Embryonic facial prominence (tissue), 1 donor: ENCODE results near the gene CWC15.
"Not testable (repeated sequence)": the region's sequence is repeated elsewhere in the genome, so short reads cannot be mapped to it uniquely, and the experiment has no call there.

Experiments used
- DNase-seq: peaks from one replicate; pipeline ENCODE4 v3.0.0-alpha.2; 2016; ENCODE audit errors: extremely low spot score

Gene CWC15

DNA sequence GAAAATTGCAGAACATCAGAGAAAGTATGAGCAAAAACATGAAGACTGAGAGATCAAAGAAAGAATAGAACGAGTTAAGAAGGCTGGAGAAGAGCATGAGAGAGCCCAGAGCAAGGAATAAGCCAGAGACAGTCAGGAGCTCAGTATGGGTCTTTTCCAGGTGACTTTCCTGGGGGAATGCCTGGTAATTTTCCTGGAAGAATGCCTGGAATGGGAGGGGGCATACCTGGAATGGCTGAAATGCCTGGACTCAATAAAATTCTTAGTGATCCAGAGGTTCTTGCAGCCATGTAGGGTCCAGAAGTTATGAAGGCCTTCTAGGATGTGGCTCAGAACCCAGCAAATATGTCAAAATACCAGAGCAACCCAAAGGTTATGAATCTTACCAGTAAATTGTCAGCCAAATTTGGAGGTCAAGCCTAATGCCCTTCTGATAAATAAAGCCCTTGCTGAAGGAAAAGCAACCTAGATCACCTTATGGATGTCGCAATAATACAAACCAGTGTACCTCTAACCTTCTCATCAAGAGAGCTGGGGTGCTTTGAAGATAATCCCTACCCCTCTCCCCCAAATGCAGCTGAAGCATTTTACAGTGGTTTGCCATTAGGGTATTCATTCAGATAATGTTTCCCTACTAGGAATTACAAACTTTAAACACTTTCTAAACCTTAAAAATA, 59.5 kb downstream of the CWC15 start:
- DNase-seq = not testable (repeated sequence)

DNA sequence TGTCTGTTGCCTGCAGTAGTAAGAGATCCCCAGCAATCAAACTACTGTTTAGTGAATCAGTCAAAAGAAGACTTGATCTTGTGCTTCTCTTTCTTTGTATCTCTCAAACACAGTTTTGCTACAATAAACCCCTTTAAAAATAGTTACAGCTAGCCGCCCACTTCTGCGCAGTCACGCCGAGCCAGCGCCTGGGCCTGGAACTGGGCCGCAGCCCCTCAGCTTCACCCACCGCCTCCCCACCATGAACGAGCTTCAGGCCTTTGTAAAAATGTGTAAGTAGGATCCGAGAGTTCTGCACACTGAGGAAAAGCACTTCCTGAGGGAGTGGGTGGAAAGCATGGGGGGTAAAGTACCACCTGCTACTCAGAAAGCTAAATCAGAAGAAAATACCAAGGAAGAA, 60.5 kb downstream of the CWC15 start:
- DNase-seq = no peak
